OCI-LY7 (cell line): ENCODE data around the gene THBD. TPM values are rescaled to one million over a fixed set of nuclear protein-coding genes. Genes with fewer than 3 reads are reported as not detected.

Source experiments
- BruUV-seq: library from RNA; stranded (reverse); fragments of 400-500 nt; replicated peaks from 2 replicates; lab custom pipeline; 2021; lab: Mats Ljungman, UMichigan
- CTCF ChIA-PET: fragments of 300-600 bp; sonication (Branson Sonifier 250); formaldehyde crosslinking; loops from one replicate; lab custom pipeline; 2022; ENCODE audit warnings: antibody characterized with exemption; ENCODE audit not compliant: unreplicated experiment; lab: Charles Lee
- POLR2A ChIA-PET: fragments of 300-600 bp; sonication (Branson Sonifier 250); formaldehyde crosslinking; loops from one replicate; lab custom pipeline; 2022; ENCODE audit warnings: antibody characterized with exemption; lab: Charles Lee
- DNase-seq: peaks from one replicate; pipeline ENCODE4 v3.0.0-alpha.2; 2015; ENCODE audit warnings: low spot score
- H2AFZ ChIP-seq: fragments of 200-600 bp; sonication (generic), shearing (Covaris generic); 2 replicates; pipeline ENCODE4 v1.6.1; 2014; ENCODE audit warnings: mild to moderate bottlenecking, antibody characterized with exemption, low read length, moderate library complexity
- H3K27ac ChIP-seq: fragments of 200-600 bp; sonication (generic); 2 replicates; pipeline ENCODE4 v1.5.1; 2014; ENCODE audit warnings: mixed run types, low read depth, mild to moderate bottlenecking, moderate library complexity, low read length, inconsistent platforms; ENCODE audit not compliant: poor library complexity, severe bottlenecking
- H3K36me3 ChIP-seq: fragments of 200-600 bp; sonication (generic); 2 replicates; pipeline ENCODE4 v1.6.1; 2014; ENCODE audit warnings: mild to moderate bottlenecking, antibody characterized with exemption, low read length, moderate library complexity, mixed read lengths; ENCODE audit not compliant: insufficient read depth
- H3K4me1 ChIP-seq: fragments of 200-600 bp; sonication (generic); 2 replicates; pipeline ENCODE4 v1.5.1; 2014; ENCODE audit warnings: mild to moderate bottlenecking, low read length; ENCODE audit not compliant: insufficient read depth, poor library complexity, severe bottlenecking
- H3K4me2 ChIP-seq: fragments of 200-600 bp; sonication (generic); 2 replicates; pipeline ENCODE4 v1.6.1; 2014; ENCODE audit warnings: mild to moderate bottlenecking, low read length
- H3K4me3 ChIP-seq: fragments of 200-600 bp; sonication (generic); 2 replicates; pipeline ENCODE4 v1.5.1; 2014; ENCODE audit warnings: mild to moderate bottlenecking, low read depth, low read length; ENCODE audit not compliant: poor library complexity, severe bottlenecking
- H3K79me2 ChIP-seq: fragments of 200-600 bp; sonication (generic); 2 replicates; pipeline ENCODE4 v1.6.1; 2016; ENCODE audit warnings: low read depth, mild to moderate bottlenecking, low read length, moderate library complexity, mixed read lengths; ENCODE audit not compliant: insufficient read depth
- H3K9me2 ChIP-seq: fragments of 200-600 bp; sonication (generic); 2 replicates; pipeline ENCODE4 v1.6.1; 2016; ENCODE audit warnings: mild to moderate bottlenecking, low read length, mixed read lengths; ENCODE audit not compliant: insufficient read depth
- H3K9me3 ChIP-seq: fragments of 200-600 bp; sonication (generic); 2 replicates; pipeline ENCODE4 v1.6.1; 2014; ENCODE audit warnings: mild to moderate bottlenecking, mixed run types, low read length, mixed read lengths
- H4K20me1 ChIP-seq: fragments of 200-600 bp; sonication (generic); 2 replicates; pipeline ENCODE4 v1.6.1; 2014; ENCODE audit warnings: mild to moderate bottlenecking, antibody characterized with exemption, low read length, moderate library complexity, mixed read lengths; ENCODE audit not compliant: insufficient read depth
- CTCF ChIP-seq: fragments of 200-600 bp; sonication (generic); conservative IDR thresholded peaks from 2 replicates; pipeline ENCODE4 v1.5.1; 2014; ENCODE audit warnings: mild to moderate bottlenecking, antibody characterized with exemption, low read length, moderate library complexity, mixed read lengths
- EZH2phosphoT487 ChIP-seq: fragments of 200-600 bp; sonication (generic); IDR thresholded peaks from 2 replicates; pipeline ENCODE4 v1.6.1; 2018; ENCODE audit warnings: low read depth, borderline replicate concordance, mild to moderate bottlenecking, mixed run types, antibody characterized with exemption, low read length, moderate library complexity, mixed read lengths
- intact Hi-C: fragments of 100-400 bp; cut with micrococcal nuclease; formaldehyde crosslinking; loops from one replicate; pipeline ENCODE4 v1.10.0; 2022; ENCODE audit not compliant: unreplicated experiment
- total RNA-seq, 2 experiments: library from RNA; depleted of rRNA in 1 of 2; stranded (reverse); fragments of >200 nt in 1 of 2; shearing (Covaris generic) in 1 of 2; gene quantifications; 2 replicates each; pipeline ENCODE4 v1.2.3, GENCODE V29; 2014 to 2022

Gene THBD
- total RNA-seq, 2 experiments from 2014 or later: not detected

GRCh38 chr20:23077277-23077676, 27.8 kb upstream of the THBD start:
- H3K9me3 ChIP-seq: no peaks in the 10 kb centered on the region
- POLR2A ChIA-PET: no interaction called here
- H3K79me2 ChIP-seq: no peaks in the 10 kb centered on the region
- CTCF ChIA-PET: no interaction called here
- no TSS peak for BruUV-seq
- H2AFZ ChIP-seq: no peak overlapping the region
- H3K4me3 ChIP-seq: no peak overlapping the region
- no peaks in the 10 kb centered on the region for H3K36me3 ChIP-seq
- intact Hi-C loops: no loop called here
- H3K4me1 ChIP-seq: no peaks in the 10 kb centered on the region
- no peak for TF ChIP-seq EZH2phosphoT487
- TF ChIP-seq CTCF: no peak
- H3K4me2 ChIP-seq: no peak overlapping the region
- DNase-seq: no peak
- H4K20me1 ChIP-seq: no peaks in the 10 kb centered on the region
- H3K27ac ChIP-seq: no peak overlapping the region
- H3K9me2 ChIP-seq: no peaks in the 10 kb centered on the region

- Histone ChIP-seq H3K4me3 (no peak overlapping the region), H3K4me2 (no peak overlapping the region), H4K20me1 (no peaks in the 10 kb centered on the region), H3K9me2 (no peaks in the 10 kb centered on the region), H3K27ac (no peak overlapping the region), H3K79me2 (no peaks in the 10 kb centered on the region), H2AFZ (no peak overlapping the region), H3K36me3 (no peaks in the 10 kb centered on the region), H3K9me3 (no peaks in the 10 kb centered on the region), H3K4me1 (no peaks in the 10 kb centered on the region)
- CTCF ChIA-PET: no interaction called here
- intact Hi-C loops: no loop called here
- DNase-seq: no peak
- POLR2A ChIA-PET: no interaction called here
- no peak for TF ChIP-seq CTCF
- no peak for TF ChIP-seq EZH2phosphoT487
- no TSS peak for BruUV-seq
Observed at GRCh38 chr20:23074052-23074451, 24.6 kb upstream of the THBD start.

GRCh38 chr20:23072892-23073586, 23.6 kb upstream of the THBD start:
- CTCF ChIA-PET: no interaction called here
- H3K36me3 ChIP-seq: no peaks in the 10 kb centered on the region
- intact Hi-C loops: no loop called here
- H3K9me3 ChIP-seq: no peaks in the 10 kb centered on the region
- BruUV-seq: no TSS peak
- DNase-seq: no peak
- no peak overlapping the region for H3K4me2 ChIP-seq
- H3K4me3 ChIP-seq: no peak overlapping the region
- TF ChIP-seq EZH2phosphoT487: no peak
- no peak for TF ChIP-seq CTCF
- POLR2A ChIA-PET: no interaction called here
- H3K79me2 ChIP-seq: no peaks in the 10 kb centered on the region
- H2AFZ ChIP-seq: no peak overlapping the region
- H3K4me1 ChIP-seq: no peaks in the 10 kb centered on the region
- no peaks in the 10 kb centered on the region for H3K9me2 ChIP-seq
- no peaks in the 10 kb centered on the region for H4K20me1 ChIP-seq
- H3K27ac ChIP-seq: no peak overlapping the region
